ENCODE data around the gene ZMYM3.

DNA sequence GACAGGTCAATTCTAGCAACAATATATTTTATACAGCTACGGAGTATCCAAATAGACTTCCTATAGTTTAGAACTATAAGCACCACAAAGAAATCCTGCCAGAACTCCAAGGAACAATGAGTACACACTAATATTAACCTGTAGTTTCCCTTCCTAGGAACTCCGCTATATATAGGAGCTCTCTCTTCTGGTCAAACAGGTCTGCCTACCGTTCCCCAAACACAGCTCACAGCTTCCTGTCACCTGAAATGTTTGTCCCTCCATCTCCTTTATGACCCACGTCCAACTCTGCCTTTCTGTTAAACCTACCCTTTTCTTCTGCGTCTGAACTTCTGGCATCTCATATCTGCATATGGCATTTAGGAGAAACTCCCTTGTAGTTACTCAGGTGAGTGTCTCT, 41.4 kb downstream of the ZMYM3 start:
- TF ChIP-seq, protein P1, sequence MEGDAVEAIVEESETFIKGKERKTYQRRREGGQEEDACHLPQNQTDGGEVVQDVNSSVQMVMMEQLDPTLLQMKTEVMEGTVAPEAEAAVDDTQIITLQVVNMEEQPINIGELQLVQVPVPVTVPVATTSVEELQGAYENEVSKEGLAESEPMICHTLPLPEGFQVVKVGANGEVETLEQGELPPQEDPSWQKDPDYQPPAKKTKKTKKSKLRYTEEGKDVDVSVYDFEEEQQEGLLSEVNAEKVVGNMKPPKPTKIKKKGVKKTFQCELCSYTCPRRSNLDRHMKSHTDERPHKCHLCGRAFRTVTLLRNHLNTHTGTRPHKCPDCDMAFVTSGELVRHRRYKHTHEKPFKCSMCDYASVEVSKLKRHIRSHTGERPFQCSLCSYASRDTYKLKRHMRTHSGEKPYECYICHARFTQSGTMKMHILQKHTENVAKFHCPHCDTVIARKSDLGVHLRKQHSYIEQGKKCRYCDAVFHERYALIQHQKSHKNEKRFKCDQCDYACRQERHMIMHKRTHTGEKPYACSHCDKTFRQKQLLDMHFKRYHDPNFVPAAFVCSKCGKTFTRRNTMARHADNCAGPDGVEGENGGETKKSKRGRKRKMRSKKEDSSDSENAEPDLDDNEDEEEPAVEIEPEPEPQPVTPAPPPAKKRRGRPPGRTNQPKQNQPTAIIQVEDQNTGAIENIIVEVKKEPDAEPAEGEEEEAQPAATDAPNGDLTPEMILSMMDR (IDR thresholded peaks at IDR 0.05): no peak
- TF ChIP-seq POLR2A (IDR thresholded peaks at IDR 0.05): no peak

Data from right lobe of liver (tissue), 4 donors.